CD4-positive, alpha-beta T cell treated with Interleukin-6 for 4 hours (primary cell): ENCODE results near the gene LRRC49.
A peak's percentile ranks its signal among the peaks of the same experiment; 100 is the strongest.
"Not testable (repeated sequence)": the region's sequence is repeated elsewhere in the genome, so short reads cannot be mapped to it uniquely, and the experiment has no call there.

Experiments
- DNase-seq: peaks from one replicate; pipeline ENCODE4 v3.0.0-alpha.2; 2020; ENCODE audit warnings: mixed read lengths

Gene LRRC49

GRCh38 chr15:70892002-70892911 is at the start of gene LRRC49, which contains the start of gene THAP10:
LRRC49 (plus strand) TSS chr15:70892826; CDS start chr15:70892895, 69 bp downstream.
THAP10 (minus strand) TSS chr15:70892433; CDS start chr15:70892272, 161 bp downstream.
- peak; percentile 32 for DNase-seq

- DNase-seq, result no peak
Observed at GRCh38 chr15:70845602-70846360, 46.8 kb upstream of the LRRC49 start.

- DNase-seq, result no peak
Observed at GRCh38 chr15:70851889-70852288, 40.7 kb upstream of the LRRC49 start.

GRCh38 chr15:70852501-70853317 is 39.9 kb upstream of the LRRC49 start:
- DNase-seq, result no peak

- DNase-seq, result no peak
Observed at GRCh38 chr15:70853318-70853972, 39.2 kb upstream of the LRRC49 start.

GRCh38 chr15:70853973-70854665 is 38.5 kb upstream of the LRRC49 start, which contains the start of gene LARP6:
LARP6 (minus strand) TSS chr15:70854157; CDS start chr15:70854088, 69 bp downstream.
- DNase-seq, result peak; percentile 25

GRCh38 chr15:70854666-70854976 is 38.0 kb upstream of the LRRC49 start:
- DNase-seq, result no peak

- no peak for DNase-seq
Observed at GRCh38 chr15:70855764-70856163, 36.9 kb upstream of the LRRC49 start.

- no peak for DNase-seq
Observed at GRCh38 chr15:70856177-70856883, 36.3 kb upstream of the LRRC49 start.

- DNase-seq, result no peak
Observed at GRCh38 chr15:70856884-70857561, 35.6 kb upstream of the LRRC49 start.

GRCh38 chr15:70857562-70858285 is 34.9 kb upstream of the LRRC49 start:
- no peak for DNase-seq

GRCh38 chr15:70858614-70859321 is 33.9 kb upstream of the LRRC49 start:
- DNase-seq, result not testable (repeated sequence)

- no peak for DNase-seq
Observed at GRCh38 chr15:70859322-70859908, 33.2 kb upstream of the LRRC49 start.

GRCh38 chr15:70859998-70860397 is 32.6 kb upstream of the LRRC49 start:
- no peak for DNase-seq

- no peak for DNase-seq
Observed at GRCh38 chr15:70863450-70864218, 29.0 kb upstream of the LRRC49 start.

GRCh38 chr15:70866982-70867641 is 25.5 kb upstream of the LRRC49 start:
- DNase-seq, result no peak

- DNase-seq, result no peak
Observed at GRCh38 chr15:70867911-70868467, 24.6 kb upstream of the LRRC49 start.
